ENCODE data around the gene AKAP13. TPM values are rescaled to one million over a fixed set of nuclear protein-coding genes. Genes with fewer than 3 reads are reported as not detected.

The AKAP13 gene, protein sequence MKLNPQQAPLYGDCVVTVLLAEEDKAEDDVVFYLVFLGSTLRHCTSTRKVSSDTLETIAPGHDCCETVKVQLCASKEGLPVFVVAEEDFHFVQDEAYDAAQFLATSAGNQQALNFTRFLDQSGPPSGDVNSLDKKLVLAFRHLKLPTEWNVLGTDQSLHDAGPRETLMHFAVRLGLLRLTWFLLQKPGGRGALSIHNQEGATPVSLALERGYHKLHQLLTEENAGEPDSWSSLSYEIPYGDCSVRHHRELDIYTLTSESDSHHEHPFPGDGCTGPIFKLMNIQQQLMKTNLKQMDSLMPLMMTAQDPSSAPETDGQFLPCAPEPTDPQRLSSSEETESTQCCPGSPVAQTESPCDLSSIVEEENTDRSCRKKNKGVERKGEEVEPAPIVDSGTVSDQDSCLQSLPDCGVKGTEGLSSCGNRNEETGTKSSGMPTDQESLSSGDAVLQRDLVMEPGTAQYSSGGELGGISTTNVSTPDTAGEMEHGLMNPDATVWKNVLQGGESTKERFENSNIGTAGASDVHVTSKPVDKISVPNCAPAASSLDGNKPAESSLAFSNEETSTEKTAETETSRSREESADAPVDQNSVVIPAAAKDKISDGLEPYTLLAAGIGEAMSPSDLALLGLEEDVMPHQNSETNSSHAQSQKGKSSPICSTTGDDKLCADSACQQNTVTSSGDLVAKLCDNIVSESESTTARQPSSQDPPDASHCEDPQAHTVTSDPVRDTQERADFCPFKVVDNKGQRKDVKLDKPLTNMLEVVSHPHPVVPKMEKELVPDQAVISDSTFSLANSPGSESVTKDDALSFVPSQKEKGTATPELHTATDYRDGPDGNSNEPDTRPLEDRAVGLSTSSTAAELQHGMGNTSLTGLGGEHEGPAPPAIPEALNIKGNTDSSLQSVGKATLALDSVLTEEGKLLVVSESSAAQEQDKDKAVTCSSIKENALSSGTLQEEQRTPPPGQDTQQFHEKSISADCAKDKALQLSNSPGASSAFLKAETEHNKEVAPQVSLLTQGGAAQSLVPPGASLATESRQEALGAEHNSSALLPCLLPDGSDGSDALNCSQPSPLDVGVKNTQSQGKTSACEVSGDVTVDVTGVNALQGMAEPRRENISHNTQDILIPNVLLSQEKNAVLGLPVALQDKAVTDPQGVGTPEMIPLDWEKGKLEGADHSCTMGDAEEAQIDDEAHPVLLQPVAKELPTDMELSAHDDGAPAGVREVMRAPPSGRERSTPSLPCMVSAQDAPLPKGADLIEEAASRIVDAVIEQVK (N-terminal part only)
- total RNA-seq, result 34.7 and 34.8 TPM in 2 replicates

DNA sequence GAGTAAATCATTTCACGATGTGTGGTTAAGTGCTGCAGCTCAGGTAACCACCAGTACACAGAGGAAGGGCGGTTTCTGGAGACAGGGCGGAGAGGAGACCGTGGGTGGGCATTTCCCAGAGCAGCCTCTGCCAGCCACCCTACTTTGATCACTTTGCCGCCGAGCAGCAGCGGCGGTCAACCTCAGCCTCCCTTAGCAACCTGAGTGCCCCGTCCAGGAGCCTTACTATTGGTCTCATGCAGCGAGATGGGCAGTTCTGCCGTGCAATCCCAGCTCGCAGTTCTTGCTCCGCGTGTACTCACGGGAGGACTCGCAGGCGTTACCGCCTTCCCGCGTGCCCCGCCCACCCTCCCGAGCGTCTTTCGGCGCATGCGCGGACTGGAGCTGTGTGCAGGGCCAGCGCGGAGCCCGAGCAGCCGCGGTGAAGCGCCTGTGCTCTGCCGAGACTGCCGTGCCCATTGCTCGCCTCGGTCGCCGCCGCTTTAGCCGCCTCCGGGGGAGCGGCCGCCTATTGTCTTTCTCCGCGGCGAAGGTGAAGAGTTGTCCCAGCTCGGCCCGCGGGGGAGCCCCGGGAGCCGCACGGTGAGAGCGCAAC is at the start of gene AKAP13:
TSS of gene AKAP13 (plus strand) at position 387 of the 595 bp plus-strand sequence. CDS start 105,118 bp downstream, outside the sequence.

DNA sequence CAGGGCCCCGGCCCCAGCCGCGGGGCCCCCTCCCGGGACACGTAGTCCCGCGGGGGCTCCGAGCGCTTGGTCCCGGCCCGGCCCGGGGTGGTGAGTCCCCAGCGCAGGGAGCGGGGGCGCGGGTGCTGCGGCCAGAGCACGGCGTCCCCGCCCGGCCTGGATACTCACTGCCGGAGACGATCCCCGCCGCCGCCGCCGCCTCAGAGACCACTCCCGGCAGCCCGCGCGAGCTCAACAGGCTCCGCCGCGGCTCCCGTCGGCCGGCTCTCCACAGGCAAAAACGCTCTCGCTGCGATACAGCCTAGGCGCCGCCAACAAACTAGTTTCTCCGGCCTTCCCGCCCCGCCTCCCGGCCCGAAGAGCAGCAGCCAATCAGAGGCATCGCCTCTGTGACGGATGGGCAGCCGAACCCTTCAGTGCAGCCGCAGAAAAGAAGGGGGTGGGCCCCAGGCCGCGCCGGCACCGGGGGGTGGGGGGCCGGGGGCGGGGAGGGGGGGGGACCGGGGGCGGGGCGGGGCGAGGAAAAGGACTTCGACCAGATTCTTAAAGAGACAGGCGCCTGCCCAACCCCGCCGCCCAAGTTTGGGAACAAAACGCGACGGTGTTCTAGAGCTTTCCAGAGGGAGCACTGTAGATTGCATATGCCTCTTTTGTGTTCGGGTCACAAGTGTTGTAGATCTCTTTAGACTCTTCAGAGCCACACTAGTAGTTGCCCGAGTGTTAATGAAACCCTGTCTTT is 414.4 kb downstream of the AKAP13 start, which contains the start of gene KLHL25:
TSS of gene KLHL25 (minus strand) at position 328 of the 739 bp plus-strand sequence. CDS start 25,115 bp downstream, outside the sequence.

